NCI-H2196 (cell line): Measurements from ENCODE around the gene ANKRD55.

Source experiments
- DNase-seq: peaks from one replicate; lab custom pipeline; 2025; ENCODE audit not compliant: unreplicated experiment; lab: John Stamatoyannopoulos, UW

ANKRD55 gene

DNA sequence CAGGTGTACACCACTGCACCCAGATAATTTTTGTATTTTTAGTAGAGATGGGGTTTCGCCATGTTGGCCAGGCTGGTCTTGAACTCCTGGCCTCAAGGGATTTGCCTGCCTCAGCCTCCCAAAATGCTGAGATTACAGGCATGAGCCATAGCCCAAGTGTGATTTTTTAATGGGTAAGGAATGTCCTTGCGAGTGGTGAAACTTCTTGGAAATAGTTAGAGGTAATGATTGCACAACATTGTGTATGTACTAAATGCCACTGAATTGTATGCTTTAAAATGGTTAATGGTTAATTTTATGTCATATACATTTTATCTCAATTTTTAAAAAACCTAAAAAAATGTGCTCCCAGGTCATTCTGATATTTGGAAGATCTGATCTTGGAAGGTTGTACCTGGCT is 178.5 kb downstream of the ANKRD55 start:
- no peak for DNase-seq

DNA sequence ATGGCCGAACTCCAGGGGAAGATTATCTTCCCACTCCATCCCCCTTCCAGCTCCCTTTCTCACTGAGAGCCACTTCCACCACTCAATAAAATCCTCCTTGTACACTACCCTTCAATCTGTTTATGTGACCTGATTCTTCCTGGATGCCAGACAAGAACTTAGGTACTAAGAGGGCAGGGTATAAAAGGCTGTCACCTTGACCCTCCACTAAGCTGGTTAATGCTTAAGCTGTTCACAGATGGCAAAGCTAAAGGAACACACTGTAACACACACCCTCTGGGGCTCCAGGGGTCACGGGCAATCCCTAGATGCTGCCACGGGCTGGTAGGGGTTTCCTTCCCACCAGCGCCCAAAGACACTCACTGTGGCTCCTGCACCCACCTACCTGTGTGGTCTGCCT is 179.8 kb downstream of the ANKRD55 start:
- no peak for DNase-seq

DNA sequence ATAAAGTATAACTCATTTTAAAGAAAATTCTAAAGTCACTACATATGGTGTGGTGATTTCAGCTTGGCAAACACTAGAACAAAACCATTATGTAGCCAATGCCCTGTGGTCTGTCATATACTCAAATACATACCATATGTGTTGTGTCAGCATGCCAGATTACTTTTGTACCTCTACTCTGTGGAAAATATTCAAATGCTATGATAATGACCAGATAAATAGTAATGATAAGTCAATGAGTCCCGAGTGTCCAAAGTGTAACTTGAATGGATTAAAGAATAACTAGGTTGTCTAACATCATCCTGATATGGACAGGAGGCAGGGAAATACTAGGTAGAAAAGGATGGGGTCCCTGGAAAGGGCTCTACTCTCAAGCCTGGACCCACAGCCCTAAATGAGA is 180.4 kb downstream of the ANKRD55 start:
- DNase-seq, result no peak

DNA sequence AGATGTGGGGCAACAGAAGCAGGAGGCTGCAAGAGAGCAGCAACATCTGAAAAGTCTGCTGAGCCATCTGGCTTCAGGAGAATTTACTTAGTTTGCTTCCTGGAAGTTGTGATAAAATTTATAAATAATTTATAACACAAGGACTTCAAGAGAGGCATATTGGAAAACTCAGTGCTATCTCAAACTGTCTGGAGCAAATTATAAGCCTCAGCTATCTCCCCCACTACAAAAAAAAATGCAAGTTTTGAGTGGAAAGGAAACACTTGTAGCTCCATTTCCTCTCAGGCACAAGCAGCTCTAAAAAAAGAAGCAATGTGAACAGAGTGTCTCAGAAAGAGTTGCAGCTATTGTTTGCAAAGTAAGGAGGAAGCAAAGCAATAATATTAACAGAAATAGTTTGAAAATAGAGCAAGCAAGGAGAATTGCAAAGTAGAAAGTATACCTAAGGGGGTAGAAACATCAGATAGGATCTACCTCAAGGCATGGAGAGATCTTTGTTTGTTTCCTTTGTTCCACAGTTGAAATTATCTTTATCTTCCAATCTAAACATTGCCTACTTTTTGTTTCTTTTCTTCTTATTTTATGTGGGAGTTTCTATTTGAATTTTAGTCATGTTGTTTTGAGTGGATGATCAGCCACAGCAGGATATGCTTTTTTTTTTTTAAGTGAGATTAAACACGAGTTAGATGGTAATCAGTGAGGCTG is 182.4 kb downstream of the ANKRD55 start:
- DNase-seq, result no peak
